Muscle of back (tissue), 13 donors: ENCODE data around the gene OR2L8. TPM values are rescaled to one million over a fixed set of nuclear protein-coding genes. Genes with fewer than 3 reads are reported as not detected.
A peak's percentile ranks its signal among the peaks of the same experiment; 100 is the strongest.

Experiments used
- DNase-seq, 3 donors: peaks; one replicate each; pipeline versions ENCODE4 v3.0.0 to v3.0.0-alpha.2; 2013
- long read RNA-seq, 9 donors: transcript quantifications; one replicate each; lab custom pipeline, GENCODE V29; 2026
- polyA plus RNA-seq, 10 donors: library from polyadenylated mRNA; unstranded; fragments of 120-200 nt; gene quantifications; one replicate each; pipeline ENCODE4 v1.2.1, GENCODE V29; 2013; ENCODE audit not compliant: insufficient read length in 10 of 10

Gene OR2L8
- not detected for polyA plus RNA-seq
- long read RNA-seq, donor 1: 0 reads
- long read RNA-seq, donor 2: 0 reads
- long read RNA-seq, donor 3: 0 reads
- long read RNA-seq, donor 4: 0 reads
- long read RNA-seq, donor 5: 0 reads
- long read RNA-seq, donor 6: 0 reads
- long read RNA-seq, donor 7: 0 reads
- long read RNA-seq, donor 8: 0 reads
- long read RNA-seq, donor 9: 0 reads

- no peak for DNase-seq
Measured at GRCh38 chr1:247948558-247948957, at the start of gene OR2L8. Gene OR2L8 (plus strand): TSS chr1:247948858. CDS start chr1:247948858, 0 bp downstream.

GRCh38 chr1:247904122-247904521 is 44.5 kb upstream of the OR2L8 start:
- no peak for DNase-seq

GRCh38 chr1:247905181-247905580 is 43.5 kb upstream of the OR2L8 start:
- no peak for DNase-seq

- DNase-seq: no peak
Measured at GRCh38 chr1:247905910-247906503, 42.7 kb upstream of the OR2L8 start.

GRCh38 chr1:247906504-247907047 is 42.1 kb upstream of the OR2L8 start:
- DNase-seq: peak in 1 of 3 donors; percentile 1

- no peak for DNase-seq
Measured at GRCh38 chr1:247908766-247909165, 39.9 kb upstream of the OR2L8 start.

GRCh38 chr1:247913786-247914185 is 34.9 kb upstream of the OR2L8 start:
- DNase-seq: no peak

- DNase-seq: no peak
Measured at GRCh38 chr1:247914941-247915662, 33.6 kb upstream of the OR2L8 start.

GRCh38 chr1:247919952-247920351 is 28.7 kb upstream of the OR2L8 start, which contains the start of gene OR2T8:
Gene OR2T8 (plus strand): TSS chr1:247920252. CDS start chr1:247921018, 766 bp downstream.
- no peak for DNase-seq

GRCh38 chr1:247923941-247924340 is 24.7 kb upstream of the OR2L8 start:
- no peak for DNase-seq

GRCh38 chr1:247924868-247925267 is 23.8 kb upstream of the OR2L8 start, which contains the start of gene OR2AJ1:
Gene OR2AJ1 (plus strand): TSS chr1:247924889. CDS start chr1:247933769, 8,880 bp downstream.
- DNase-seq: no peak

- DNase-seq: no peak
Measured at GRCh38 chr1:247933989-247934388, 14.7 kb upstream of the OR2L8 start.

- no peak for DNase-seq
Measured at GRCh38 chr1:247935781-247936180, 12.9 kb upstream of the OR2L8 start.

GRCh38 chr1:247936415-247936814 is 12.2 kb upstream of the OR2L8 start:
- no peak for DNase-seq

GRCh38 chr1:247936965-247937734 is 11.5 kb upstream of the OR2L8 start:
- DNase-seq: peak; percentile 17 to 49 (median 44)

- no peak for DNase-seq
Measured at GRCh38 chr1:247942624-247943023, 6.0 kb upstream of the OR2L8 start.

GRCh38 chr1:247953408-247953807 is 4.8 kb downstream of the OR2L8 start:
- DNase-seq: no peak

- no peak for DNase-seq
Measured at GRCh38 chr1:247961791-247962190, 13.1 kb downstream of the OR2L8 start.

- no peak for DNase-seq
Measured at GRCh38 chr1:247962911-247963588, 14.4 kb downstream of the OR2L8 start.

GRCh38 chr1:247964933-247965332 is 16.3 kb downstream of the OR2L8 start, which contains the start of gene OR2AK2:
Gene OR2AK2 (plus strand): TSS chr1:247965233. CDS start chr1:247965377, 144 bp downstream.
- DNase-seq: no peak
